HepG2 (cell line): ENCODE results near the gene LRRC8E. TPM values are rescaled to one million over a fixed set of nuclear protein-coding genes. Genes with fewer than 3 reads are reported as not detected.
A peak's percentile ranks its signal among the peaks of the same experiment; 100 is the strongest.

Experiments
- ATAC-seq: fragments of 200-7000 bp; cut with Tn5 transposase; 3 replicates; pipeline ENCODE4 v1.9.1; 2020; ENCODE audit warnings: mild to moderate bottlenecking, moderate library complexity
- BruUV-seq: library from RNA; stranded (reverse); fragments of 400-500 nt; replicated peaks from 2 replicates; lab custom pipeline; 2021; lab: Mats Ljungman, UMichigan
- CTCF ChIA-PET: fragments of 300-600 bp; formaldehyde crosslinking; extraction: SDS; loops from one replicate; lab custom pipeline; 2021; ENCODE audit warnings: low total read pairs, inconsistent platforms, low intra/inter-chr PET ratio; lab: Yijun Ruan, JAX
- POLR2A ChIA-PET: fragments of 350-600 bp; sonication (Branson Sonifier 250); formaldehyde crosslinking; loops from one replicate; lab custom pipeline; 2020; ENCODE audit warnings: antibody characterized with exemption, inconsistent platforms; lab: Yijun Ruan, JAX
- DNase-seq: peaks from one replicate; pipeline ENCODE4 v3.0.0-alpha.2; 2015; ENCODE audit warnings: low spot score
- FAIRE-seq: peaks from 3 replicates; lab custom pipeline; 2011; peaks lifted over from hg19 to GRCh38; lab: Jason Lieb, UNC
- H2AFZ ChIP-seq: one replicate; pipeline ENCODE4 v1.6.1; 2011; ENCODE audit warnings: low read length, inconsistent platforms
- H3K27ac ChIP-seq: fragments of 300-600 bp; 3 replicates; pipeline ENCODE4 v1.8.0; 2011; ENCODE audit warnings: mixed run types, mild to moderate bottlenecking, mixed read lengths, low read length, inconsistent platforms; ENCODE audit not compliant: insufficient read depth; ENCODE audit errors: extremely low read length
- H3K27me3 ChIP-seq, 2 experiments: fragments of 200-600 bp in 1 of 2; 2 replicates in 1 of 2; 3 replicates in 1 of 2; pipeline versions ENCODE4 v1.6.0 to v1.8.0; 2011; ENCODE audit warnings: low read length in 2 of 2, mild to moderate bottlenecking in 2 of 2, moderate library complexity in 2 of 2, inconsistent platforms in 1 of 2; ENCODE audit not compliant: insufficient read depth in 2 of 2, control insufficient read depth in 1 of 2
- H3K36me3 ChIP-seq, 2 experiments: fragments of 200-600 bp in 1 of 2; replicated peaks in 1 of 2; 2 replicates in 1 of 2; 3 replicates in 1 of 2; pipeline versions ENCODE4 v1.5.1 to v1.8.0; 2011; ENCODE audit warnings: low read length in 2 of 2, inconsistent platforms in 1 of 2; ENCODE audit not compliant: insufficient read depth in 2 of 2, control insufficient read depth in 1 of 2
- H3K4me1 ChIP-seq: 2 replicates; pipeline ENCODE4 v1.5.1; 2012; ENCODE audit warnings: low read length, inconsistent platforms; ENCODE audit not compliant: insufficient read depth
- H3K4me2 ChIP-seq: 2 replicates; pipeline ENCODE4 v1.6.0; 2011; ENCODE audit warnings: low read depth, low read length, inconsistent platforms
- H3K4me3 ChIP-seq, 3 experiments: fragments of 200-600 bp in 1 of 3; sonication (generic), shearing (Covaris generic) in 1 of 3; replicated peaks in 1 of 3; 2 replicates each; pipeline ENCODE4 v1.5.1; 2011 to 2016; ENCODE audit warnings: low read length in 3 of 3, inconsistent platforms in 2 of 3, low read depth in 2 of 3, mild to moderate bottlenecking in 2 of 3, control low read depth in 1 of 3, mixed read lengths in 1 of 3; ENCODE audit not compliant: insufficient read depth in 1 of 3
- H3K79me2 ChIP-seq: one replicate; pipeline ENCODE4 v1.6.1; 2011; ENCODE audit warnings: low read length, inconsistent platforms; ENCODE audit not compliant: insufficient read depth
- H3K9ac ChIP-seq: 2 replicates; pipeline ENCODE4 v1.6.0; 2011; ENCODE audit warnings: mild to moderate bottlenecking, low read depth, low read length, inconsistent platforms; ENCODE audit not compliant: insufficient read depth
- H3K9me3 ChIP-seq: 2 replicates; pipeline ENCODE4 v1.5.1; 2012; ENCODE audit warnings: mild to moderate bottlenecking, low read length
- H4K20me1 ChIP-seq: 2 replicates; pipeline ENCODE4 v1.6.0; 2011; ENCODE audit warnings: inconsistent platforms, mild to moderate bottlenecking, low read length, moderate library complexity; ENCODE audit not compliant: insufficient read depth
- ASH2L ChIP-seq: fragments of 300-600, 200-600 bp; sonication (generic); IDR thresholded peaks from 2 replicates; pipeline ENCODE4 v1.7.0; 2017; ENCODE audit warnings: low read depth, mild to moderate bottlenecking, moderate library complexity, mixed read lengths, low read length; ENCODE audit not compliant: insufficient read length
- BCL3 ChIP-seq: sonication (generic); formaldehyde crosslinking; IDR thresholded peaks from 2 replicates; pipeline ENCODE4 v1.5.1; 2020; ENCODE audit warnings: mild to moderate bottlenecking, missing genetic modification reagents, moderate library complexity
- FOXK2 ChIP-seq: fragments of 450-650 bp; IDR thresholded peaks from 2 replicates; pipeline ENCODE4 v1.6.1; 2016
- FOXO1 ChIP-seq: sonication (generic); formaldehyde crosslinking; IDR thresholded peaks from 2 replicates; pipeline ENCODE4 v1.4.0; 2020; ENCODE audit warnings: missing genetic modification reagents
- HDAC1 ChIP-seq: sonication (generic); formaldehyde crosslinking; IDR thresholded peaks from 2 replicates; pipeline ENCODE4 v1.5.1; 2020; ENCODE audit warnings: mild to moderate bottlenecking, missing genetic modification reagents
- MAFF ChIP-seq: IDR thresholded peaks from 2 replicates; pipeline ENCODE4 v1.6.1; 2011; ENCODE audit warnings: low read depth, low read length, improper control_type of control experiment
- MAX ChIP-seq: IDR thresholded peaks from 2 replicates; pipeline ENCODE4 v1.6.1; 2012; ENCODE audit warnings: inconsistent platforms
- NCOR1 ChIP-seq: fragments of 200-600 bp; sonication (generic); IDR thresholded peaks from 2 replicates; pipeline ENCODE4 v1.7.0; 2017; ENCODE audit warnings: antibody characterized with exemption, low read length, borderline replicate concordance
- PATZ1 ChIP-seq: sonication (generic); formaldehyde crosslinking; IDR thresholded peaks from 2 replicates; pipeline ENCODE4 v1.4.0; 2020; ENCODE audit warnings: missing genetic modification reagents
- POGZ ChIP-seq: sonication (generic); formaldehyde crosslinking; IDR thresholded peaks from 2 replicates; pipeline ENCODE4 v1.4.0; 2020; ENCODE audit warnings: mild to moderate bottlenecking, missing genetic modification reagents
- POLR2AphosphoS5 ChIP-seq: IDR thresholded peaks from 2 replicates; pipeline ENCODE4 v1.6.1; 2012; ENCODE audit warnings: low read depth, low read length
- TCF12 ChIP-seq, 2 experiments: fragments of 450-650 bp in 1 of 2; sonication (generic) in 1 of 2; formaldehyde crosslinking in 1 of 2; IDR thresholded peaks; 2 replicates each; pipeline versions ENCODE4 v1.6.1 to v1.8.0; 2017 to 2022; ENCODE audit warnings: antibody characterized with exemption in 1 of 2, mild to moderate bottlenecking in 1 of 2, missing genetic modification reagents in 1 of 2, moderate library complexity in 1 of 2
- ZNF235 ChIP-seq: sonication (generic); formaldehyde crosslinking; IDR thresholded peaks from 2 replicates; pipeline ENCODE4 v1.8.1; 2023; ENCODE audit warnings: mild to moderate bottlenecking, missing genetic modification reagents, borderline replicate concordance
- ZNF563 ChIP-seq: sonication (generic); formaldehyde crosslinking; IDR thresholded peaks from 2 replicates; pipeline ENCODE4 v1.8.0; 2022; ENCODE audit warnings: mild to moderate bottlenecking, moderate library complexity, missing genetic modification reagents
- ZNF687 ChIP-seq: sonication (generic); formaldehyde crosslinking; IDR thresholded peaks from 2 replicates; pipeline ENCODE4 v1.5.1; 2020; ENCODE audit warnings: mild to moderate bottlenecking, missing genetic modification reagents, moderate library complexity
- WGBS: methylation state at CpG from one replicate; pipeline ENCODE4 v1.1.6; 2017; ENCODE audit warnings: low lambda C conversion rate; 5-methylcytosine and 5-hydroxymethylcytosine counted together
- in situ Hi-C: cut with HindIII; loops from 2 replicates; pipeline ENCODE4 v1.10.0; 2017; ENCODE audit warnings: low pct_unique_long_range_greater_than_20kb; ENCODE audit not compliant: extremely low pct_ligation_motif_present
- intact Hi-C: fragments of 100-400 bp; cut with micrococcal nuclease; formaldehyde crosslinking; loops from one replicate; pipeline ENCODE4 v1.10.0; 2022; ENCODE audit not compliant: unreplicated experiment
- polyA plus RNA-seq, 8 experiments: library from polyadenylated mRNA; depleted of rRNA in 3 of 8; stranded (reverse) in 7 of 8; unstranded in 1 of 8; fragments of >200 nt; fragmentation: Illumina TruSeq in 4 of 8; extraction: Trizol in 4 of 8; gene quantifications; 2 replicates each; pipeline versions ENCODE4 v1.2.1 to v1.2.3, GENCODE V29; 2011 to 2016; ENCODE audit warnings: low read depth in 4 of 8, missing spikeins in 1 of 8, mixed read lengths in 1 of 8; ENCODE audit not compliant: insufficient read depth in 1 of 8
- total RNA-seq, 5 experiments: library from RNA; depleted of rRNA; stranded (reverse); fragments of >200 nt; fragmentation: Illumina TruSeq; extraction: Trizol; gene quantifications; 2 replicates each; pipeline ENCODE4 v1.2.3, GENCODE V29; 2016; ENCODE audit warnings: low read depth in 1 of 5

LRRC8E gene
- total and polyA plus RNA-seq, 2 of the 13 experiments (the other 11 are each of a cell fraction or from before 2014, with no cell fraction given), result 8.0 to 10.3 TPM

- no peaks in the 10 kb centered on the region for H3K79me2 ChIP-seq
- no peaks in the 10 kb centered on the region for H3K27me3 ChIP-seq
- peak; percentile 58 for ATAC-seq
- H3K9me3 ChIP-seq, result no peaks in the 10 kb centered on the region
- H3K4me3 ChIP-seq, result peak overlapping the region; percentile 53 to 74 (median 67)
- peak overlapping the region; percentile 95 for H3K4me2 ChIP-seq
- peak overlapping the region; percentile 78 for H3K27ac ChIP-seq
- ChIA-PET POLR2A (interaction anchor here (0.5 to 3.3 kb wide), 15 partner anchors 11 to 75 kb away, joined by 3 to 67 read pairs (median 4); partner anchors contain the start of genes LRRC8E, MAP2K7, SNAPC2 and TIMM44), CTCF (interaction anchor here (1.2 to 1.8 kb wide), 3 partner anchors 16 to 56 kb away, joined by 3 to 4 read pairs (median 4); partner anchors contain the start of gene SNAPC2)
- intact Hi-C loops, result no loop called here
- in situ Hi-C loops, result no loop called here
- H3K9ac ChIP-seq, result peak overlapping the region; percentile 62
- H3K36me3 ChIP-seq, result no peaks in the 10 kb centered on the region
- peaks cover 70% of the 10 kb centered on the region for H3K4me1 ChIP-seq
- no peak overlapping the region for H2AFZ ChIP-seq
- peak; percentile 87 for DNase-seq
- peak; percentile 61 for FAIRE-seq
- BruUV-seq, result TSS peak; percentile 47
- WGBS, result no CpG with 5 or more reads among the region's 67 CpGs
- H4K20me1 ChIP-seq, result no peaks in the 10 kb centered on the region; the same call in 1 of the 2 replicates
- TF ChIP-seq TCF12 (IDR thresholded peaks at IDR 0.05) (no peak), TCF12 (CRISPR knock-in tag; IDR thresholded peaks at IDR 0.05) (peak; percentile 82), ZNF687 (CRISPR knock-in tag) (peak; percentile 75), NCOR1 (no peak), BCL3 (CRISPR knock-in tag) (peak; percentile 76; the same call in 1 of the 2 replicates), ZNF235 (CRISPR knock-in tag) (peak; percentile 76), MAFF (no peak), ZNF563 (peak; percentile 76; the same call in 1 of the 2 replicates), POLR2AphosphoS5 (peak; percentile 40), FOXO1 (CRISPR knock-in tag) (peak; percentile 30; the same call in 1 of the 2 replicates), POGZ (0 out of 2 replicates have a peak, but pooled peaks have one; percentile 23), MAX (peak; percentile 86), PATZ1 (CRISPR knock-in tag) (0 out of 2 replicates have a peak, but pooled peaks have one; percentile 62), ASH2L (peak; percentile 48), HDAC1 (CRISPR knock-in tag) (peak; percentile 26; the same call in 1 of the 2 replicates), FOXK2 (no peak)
Measured at GRCh38 chr19:7868671-7869452, 19.4 kb upstream of the LRRC8E start.
